PC-9 (cell line): ENCODE results near the gene TSPAN18. TPM values are rescaled to one million over a fixed set of nuclear protein-coding genes. Genes with fewer than 3 reads are reported as not detected.

Source experiments
- BruUV-seq: library from RNA; stranded (reverse); fragments of 400-500 nt; replicated peaks from 2 replicates; lab custom pipeline; 2021; lab: Mats Ljungman, UMichigan
- CTCF ChIA-PET: fragments of 300-600 bp; sonication (Branson Sonifier 250); formaldehyde crosslinking; loops from one replicate; lab custom pipeline; 2022; ENCODE audit warnings: antibody characterized with exemption; lab: Charles Lee
- POLR2A ChIA-PET: fragments of 300-600 bp; sonication (Branson Sonifier 250); formaldehyde crosslinking; loops from one replicate; lab custom pipeline; 2022; ENCODE audit warnings: antibody characterized with exemption; ENCODE audit not compliant: unreplicated experiment; lab: Charles Lee
- DNase-seq, 2 experiments: peaks; one replicate each; pipeline versions ENCODE4 v3.0.0 to v3.0.0-alpha.2; 2015 to 2022; ENCODE audit warnings: mixed read lengths in 1 of 2
- H2AFZ ChIP-seq: fragments of 200-600 bp; sonication (generic); 2 replicates; pipeline ENCODE4 v1.8.1; 2017; ENCODE audit warnings: antibody characterized with exemption
- H3F3A ChIP-seq: fragments of 200-600 bp; sonication (generic); 2 replicates; pipeline ENCODE4 v1.8.1; 2017; ENCODE audit warnings: antibody characterized with exemption, mild to moderate bottlenecking, low read depth; ENCODE audit not compliant: insufficient read depth
- H3K27ac ChIP-seq: fragments of 200-600 bp; sonication (generic); 2 replicates; pipeline ENCODE4 v1.6.1; 2016; ENCODE audit warnings: mixed run types
- H3K27me3 ChIP-seq: fragments of 200-600 bp; sonication (generic); 2 replicates; pipeline ENCODE4 v1.6.1; 2016; ENCODE audit warnings: low read depth, mixed run types; ENCODE audit not compliant: insufficient read depth
- H3K36me3 ChIP-seq: fragments of 200-600 bp; sonication (generic); 2 replicates; pipeline ENCODE4 v1.6.1; 2016; ENCODE audit warnings: low read depth, mixed run types
- H3K4me1 ChIP-seq: fragments of 200-600 bp; sonication (generic); replicated peaks from 2 replicates; pipeline ENCODE4 v1.6.1; 2016; ENCODE audit warnings: mixed run types; ENCODE audit not compliant: insufficient read depth
- H3K4me2 ChIP-seq: fragments of 200-600 bp; sonication (generic); 2 replicates; pipeline ENCODE4 v1.6.1; 2017; ENCODE audit warnings: mixed run types
- H3K4me3 ChIP-seq: fragments of 200-600 bp; sonication (generic); 2 replicates; pipeline ENCODE4 v1.6.1; 2016; ENCODE audit warnings: mixed run types
- H3K79me2 ChIP-seq: fragments of 200-600 bp; sonication (generic); 2 replicates; pipeline ENCODE4 v1.6.1; 2017; ENCODE audit warnings: low read depth, mixed run types
- H3K9me2 ChIP-seq: fragments of 200-600 bp; sonication (generic); 2 replicates; pipeline ENCODE4 v1.8.1; 2017; ENCODE audit warnings: mild to moderate bottlenecking; ENCODE audit not compliant: insufficient read depth
- H3K9me3 ChIP-seq: fragments of 200-600 bp; sonication (generic); 2 replicates; pipeline ENCODE4 v1.8.1; 2016; ENCODE audit warnings: low read depth; ENCODE audit not compliant: insufficient read depth
- H4K20me1 ChIP-seq: fragments of 200-600 bp; sonication (generic); 2 replicates; pipeline ENCODE4 v1.8.1; 2017; ENCODE audit not compliant: insufficient read depth
- CTCF ChIP-seq: fragments of 200-600 bp; sonication (generic); conservative IDR thresholded peaks from 2 replicates; pipeline ENCODE4 v1.6.1; 2017; ENCODE audit warnings: mixed run types, antibody characterized with exemption, mild to moderate bottlenecking, moderate library complexity
- EZH2 ChIP-seq: fragments of 200-600 bp; sonication (generic); IDR thresholded peaks from 2 replicates; pipeline ENCODE4 v1.8.0; 2017; ENCODE audit warnings: antibody characterized with exemption, low read depth
- intact Hi-C: fragments of 100-400 bp; cut with micrococcal nuclease; formaldehyde crosslinking; loops from one replicate; pipeline ENCODE4 v1.10.0; 2022; ENCODE audit not compliant: unreplicated experiment
- total RNA-seq: library from RNA; stranded (reverse); gene quantifications from 2 replicates; pipeline ENCODE4 v1.2.3, GENCODE V29; 2021

Gene TSPAN18
- total RNA-seq, 1 experiment from 2014 or later, result not detected

DNA sequence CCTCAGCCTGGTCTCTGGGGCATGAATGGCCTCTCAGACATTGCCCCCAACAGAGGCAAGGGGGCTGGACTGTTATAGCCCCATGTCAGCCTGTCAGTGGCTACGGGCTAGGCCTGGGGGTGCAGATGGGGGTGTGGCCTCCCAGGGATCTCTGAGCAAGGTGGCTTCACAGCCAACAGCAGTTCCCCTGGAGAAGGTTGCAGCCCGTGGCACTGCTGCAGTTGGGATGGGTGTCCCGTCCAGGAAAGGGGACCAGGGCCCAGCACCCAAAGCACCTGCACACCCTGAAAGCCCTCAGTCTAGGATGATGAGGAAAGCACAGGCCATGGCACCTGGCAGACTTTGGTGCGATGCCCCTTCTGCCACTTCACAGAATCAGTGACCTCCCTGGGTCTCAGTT is 122.7 kb downstream of the TSPAN18 start:
- Histone ChIP-seq H3K9me2 (no peaks in the 10 kb centered on the region), H3K4me2 (no peak overlapping the region), H3K27ac (no peak overlapping the region), H3K79me2 (no peaks in the 10 kb centered on the region), H4K20me1 (no peaks in the 10 kb centered on the region), H3K27me3 (peaks cover 67% of the 10 kb centered on the region), H3F3A (no peaks in the 10 kb centered on the region), H3K36me3 (no peaks in the 10 kb centered on the region), H3K4me1 (no peaks in the 10 kb centered on the region), H3K9me3 (peaks cover 4% of the 10 kb centered on the region; the same call in 1 of the 2 replicates), H3K4me3 (no peak overlapping the region), H2AFZ (no peak overlapping the region)
- CTCF ChIA-PET, result interaction anchor here (0.5 kb wide), 1 partner anchor 996 kb away, joined by 3 read pairs; no protein-coding TSS in a partner anchor
- DNase-seq, result no peak
- intact Hi-C loops, result no loop called here
- POLR2A ChIA-PET, result no interaction called here
- no TSS peak for BruUV-seq
- TF ChIP-seq CTCF (no peak), EZH2 (no peak)

DNA sequence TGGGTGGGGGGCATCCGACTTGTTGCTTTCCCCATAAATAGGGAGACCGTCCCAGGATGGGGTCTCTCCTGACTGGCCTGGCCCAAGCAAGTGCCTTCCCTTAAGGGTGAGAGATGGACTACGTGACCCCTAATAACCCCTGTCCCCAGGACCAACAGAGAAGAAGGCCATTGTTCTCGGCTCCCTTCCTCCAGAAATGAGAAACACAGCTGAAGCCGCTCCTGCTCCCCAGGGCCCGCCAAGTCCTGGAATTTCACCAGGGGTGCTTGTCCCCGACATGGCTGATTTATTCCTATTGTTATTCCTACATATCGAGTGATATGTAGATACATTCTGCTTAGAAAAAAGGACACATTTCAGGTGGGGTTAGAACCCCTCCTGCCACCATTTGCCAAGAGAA is 123.2 kb downstream of the TSPAN18 start:
- ChIA-PET CTCF (no interaction called here), POLR2A (no interaction called here)
- H3K4me2 ChIP-seq, result no peak overlapping the region
- no peaks in the 10 kb centered on the region for H3K36me3 ChIP-seq
- BruUV-seq, result no TSS peak
- H4K20me1 ChIP-seq, result no peaks in the 10 kb centered on the region
- no peaks in the 10 kb centered on the region for H3K4me1 ChIP-seq
- H2AFZ ChIP-seq, result no peak overlapping the region
- H3K27ac ChIP-seq, result no peak overlapping the region
- H3K9me2 ChIP-seq, result no peaks in the 10 kb centered on the region
- no peak for DNase-seq
- no peak overlapping the region for H3K4me3 ChIP-seq
- H3F3A ChIP-seq, result no peaks in the 10 kb centered on the region; the same call in 1 of the 2 replicates
- TF ChIP-seq CTCF (no peak), EZH2 (no peak)
- no peaks in the 10 kb centered on the region for H3K79me2 ChIP-seq
- peaks cover 63% of the 10 kb centered on the region for H3K27me3 ChIP-seq
- intact Hi-C loops, result no loop called here
- H3K9me3 ChIP-seq, result peaks cover 4% of the 10 kb centered on the region; the same call in 1 of the 2 replicates

- Histone ChIP-seq H2AFZ (no peak overlapping the region), H3K9me2 (no peaks in the 10 kb centered on the region), H3F3A (no peaks in the 10 kb centered on the region; the same call in 1 of the 2 replicates), H4K20me1 (no peaks in the 10 kb centered on the region), H3K4me3 (no peak overlapping the region), H3K79me2 (no peaks in the 10 kb centered on the region), H3K9me3 (peaks cover 4% of the 10 kb centered on the region; the same call in 1 of the 2 replicates), H3K4me1 (0 out of 2 replicates have a peak, but pooled peaks cover 5% of the 10 kb centered on the region), H3K4me2 (no peak overlapping the region), H3K36me3 (no peaks in the 10 kb centered on the region), H3K27ac (no peak overlapping the region), H3K27me3 (peaks cover 47% of the 10 kb centered on the region)
- intact Hi-C loops, result no loop called here
- TF ChIP-seq CTCF (no peak), EZH2 (no peak)
- ChIA-PET CTCF (no interaction called here), POLR2A (no interaction called here)
- DNase-seq, result no peak
- no TSS peak for BruUV-seq
Measured at GRCh38 chr11:44851496-44851895, 124.7 kb downstream of the TSPAN18 start.
